SHP77 (cell line): Measurements from ENCODE around the gene GRIN3B.

Source experiments
- DNase-seq, 2 experiments: peaks; one replicate each; lab custom pipeline; 2025; lab: John Stamatoyannopoulos, UW

Gene GRIN3B

GRCh38 chr19:1007399-1008251, 7.4 kb downstream of the GRIN3B start:
- DNase-seq, result no peak

- DNase-seq, result no peak
Observed at GRCh38 chr19:1008268-1009040, 8.2 kb downstream of the GRIN3B start.

GRCh38 chr19:1009041-1009980, 9.1 kb downstream of the GRIN3B start:
- DNase-seq, result no peak

- DNase-seq, result no peak
Observed at GRCh38 chr19:1009981-1010538, 9.8 kb downstream of the GRIN3B start.

GRCh38 chr19:1010586-1011510, 10.6 kb downstream of the GRIN3B start:
- no peak for DNase-seq

GRCh38 chr19:1011831-1012333, 11.7 kb downstream of the GRIN3B start:
- DNase-seq, result no peak

- no peak for DNase-seq
Observed at GRCh38 chr19:1012334-1012733, 12.1 kb downstream of the GRIN3B start.

- no peak for DNase-seq
Observed at GRCh38 chr19:1013218-1013617, 13.0 kb downstream of the GRIN3B start.

- no peak for DNase-seq
Observed at GRCh38 chr19:1014161-1015060, 14.2 kb downstream of the GRIN3B start.

- no peak for DNase-seq
Observed at GRCh38 chr19:1015061-1015781, 15.0 kb downstream of the GRIN3B start.

GRCh38 chr19:1015782-1016646, 15.8 kb downstream of the GRIN3B start:
- no peak for DNase-seq

- no peak for DNase-seq
Observed at GRCh38 chr19:1016647-1017114, 16.5 kb downstream of the GRIN3B start.

- no peak for DNase-seq
Observed at GRCh38 chr19:1017115-1017905, 17.1 kb downstream of the GRIN3B start.

GRCh38 chr19:1017906-1018305, 17.7 kb downstream of the GRIN3B start:
- no peak for DNase-seq

- no peak for DNase-seq
Observed at GRCh38 chr19:1018393-1018792, 18.2 kb downstream of the GRIN3B start.

GRCh38 chr19:1018932-1019615, 18.9 kb downstream of the GRIN3B start:
- DNase-seq, result no peak
